Liver (tissue), 3 donors: ENCODE data around the gene ARMC2.

Experiments
- ATF3 ChIP-seq: IDR thresholded peaks from 2 replicates; pipeline ENCODE4 v1.6.1; 2016; ENCODE audit warnings: antibody characterized with exemption
- CTCF ChIP-seq: fragments of 150-350 bp; IDR thresholded peaks from 2 replicates; pipeline ENCODE4 v1.5.1; 2017; ENCODE audit warnings: improper control_type of control experiment, low read depth, low read length; ENCODE audit not compliant: missing input control
- EGR1 ChIP-seq, 2 donors: IDR thresholded peaks; 2 replicates each; pipeline ENCODE4 v1.6.1; 2016 to 2018; ENCODE audit warnings: antibody characterized with exemption in 2 of 2, low read depth in 2 of 2
- FOXA1 ChIP-seq: IDR thresholded peaks from 2 replicates; pipeline ENCODE4 v1.6.1; 2016; ENCODE audit warnings: antibody characterized with exemption
- GABPA ChIP-seq, 2 donors: IDR thresholded peaks in 1 of 2; conservative IDR thresholded peaks in 1 of 2; 2 replicates each; pipeline ENCODE4 v1.6.1; 2016; ENCODE audit warnings: antibody characterized with exemption in 2 of 2, mild to moderate bottlenecking in 1 of 2, moderate library complexity in 1 of 2
- HNF4A ChIP-seq, 2 donors: conservative IDR thresholded peaks; 2 replicates each; pipeline ENCODE4 v1.6.1; 2016; ENCODE audit warnings: antibody characterized with exemption in 2 of 2, mild to moderate bottlenecking in 2 of 2
- JUND ChIP-seq, 2 donors: IDR thresholded peaks; 2 replicates each; pipeline ENCODE4 v1.6.1; 2016; ENCODE audit warnings: antibody characterized with exemption in 2 of 2
- MAX ChIP-seq: IDR thresholded peaks from 2 replicates; pipeline ENCODE4 v1.6.1; 2016; ENCODE audit warnings: antibody characterized with exemption
- RAD21 ChIP-seq, 2 donors: IDR thresholded peaks; 2 replicates each; pipeline ENCODE4 v1.6.1; 2016; ENCODE audit warnings: antibody characterized with exemption in 2 of 2, mild to moderate bottlenecking in 2 of 2
- REST ChIP-seq: IDR thresholded peaks from 2 replicates; pipeline ENCODE4 v1.6.1; 2016; ENCODE audit warnings: antibody characterized with exemption, mild to moderate bottlenecking
- SP1 ChIP-seq: IDR thresholded peaks from 2 replicates; pipeline ENCODE4 v1.6.1; 2018; ENCODE audit warnings: antibody characterized with exemption, mild to moderate bottlenecking
- YY1 ChIP-seq: IDR thresholded peaks from 2 replicates; pipeline ENCODE4 v1.6.1; 2016; ENCODE audit warnings: antibody characterized with exemption, mild to moderate bottlenecking
- ZBTB33 ChIP-seq: IDR thresholded peaks from 2 replicates; pipeline ENCODE4 v1.6.1; 2016; ENCODE audit warnings: antibody characterized with exemption
- donor health status: healthy.
- donor health status: healthy.

- TF ChIP-seq CTCF = no peak
- no peak for TF ChIP-seq FOXA1
- TF ChIP-seq REST = no peak
- no peak for TF ChIP-seq ZBTB33
- TF ChIP-seq EGR1 (IDR thresholded peaks at IDR 0.05; ENCODE audit: low read depth in 2 of 2) = no peak
- no peak for TF ChIP-seq ATF3
- TF ChIP-seq RAD21 (IDR thresholded peaks at IDR 0.05) = no peak
- no peak for TF ChIP-seq YY1
- no peak for TF ChIP-seq SP1
- TF ChIP-seq JUND (IDR thresholded peaks at IDR 0.05) = no peak
- TF ChIP-seq MAX = no peak
- TF ChIP-seq HNF4A (conservative IDR thresholded peaks at IDR 0.05) = no peak
- no peak for TF ChIP-seq GABPA (IDR thresholded peaks at IDR 0.05 in 1 of 2, conservative IDR thresholded peaks at IDR 0.05 in 1 of 2)
These were observed 2.1 kb upstream of the ARMC2 start for GRCh38 chr6:108846101-108846500.
